ENCODE measurements around the gene CTNND2. TPM values are rescaled to one million over a fixed set of nuclear protein-coding genes. Genes with fewer than 3 reads are reported as not detected.

Gene CTNND2
- polyA plus RNA-seq, 1 experiment = not detected

DNA sequence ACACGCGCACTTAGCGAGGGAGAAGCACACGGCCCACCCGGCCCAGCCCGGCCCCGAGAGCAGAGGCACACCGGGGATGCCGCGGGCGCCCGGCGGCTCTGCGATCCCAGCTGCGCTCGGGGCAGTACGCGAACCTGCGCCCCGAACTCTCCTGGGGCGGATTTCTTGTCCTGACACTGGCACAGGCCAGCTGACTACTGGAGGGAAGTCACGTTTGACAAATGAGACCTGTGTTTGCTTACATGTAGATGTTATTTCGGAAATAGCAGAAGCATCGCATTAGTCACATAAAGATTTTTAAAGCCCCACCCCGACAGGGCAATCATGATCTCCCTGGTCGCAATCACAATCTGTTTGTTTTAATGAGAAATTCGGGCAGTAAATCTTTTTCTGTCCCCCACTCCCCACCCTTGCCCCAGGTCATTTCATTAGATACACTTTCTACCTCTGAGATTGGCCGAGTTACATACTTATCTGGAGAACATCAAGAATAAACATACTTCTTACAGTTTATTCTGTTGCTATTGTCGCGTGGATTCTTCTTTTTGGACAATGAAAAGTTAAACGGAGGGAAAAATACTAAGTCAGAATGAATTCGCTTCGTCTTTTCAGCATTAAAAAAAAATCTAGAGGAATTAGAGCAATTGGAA lies 518.9 kb downstream of the CTNND2 start:
- CTCF ChIA-PET = no interaction called here
- Histone ChIP-seq H3K9me3 (ENCODE audit: control insufficient read depth, insufficient read depth, low read length) (peaks cover 3% of the 10 kb centered on the region; the same call in 1 of the 2 replicates), H3K27ac (ENCODE audit: low read depth, low read length) (no peak overlapping the region), H3K4me3 (ENCODE audit: low read depth, low read length) (no peak overlapping the region), H3K27me3 (ENCODE audit: control insufficient read depth, insufficient read depth, low read length) (peaks cover 9% of the 10 kb centered on the region)
- no peak for DNase-seq (ENCODE audit: low read depth, low spot score)
- POLR2A ChIA-PET = no interaction called here
- TF ChIP-seq, protein P1, sequence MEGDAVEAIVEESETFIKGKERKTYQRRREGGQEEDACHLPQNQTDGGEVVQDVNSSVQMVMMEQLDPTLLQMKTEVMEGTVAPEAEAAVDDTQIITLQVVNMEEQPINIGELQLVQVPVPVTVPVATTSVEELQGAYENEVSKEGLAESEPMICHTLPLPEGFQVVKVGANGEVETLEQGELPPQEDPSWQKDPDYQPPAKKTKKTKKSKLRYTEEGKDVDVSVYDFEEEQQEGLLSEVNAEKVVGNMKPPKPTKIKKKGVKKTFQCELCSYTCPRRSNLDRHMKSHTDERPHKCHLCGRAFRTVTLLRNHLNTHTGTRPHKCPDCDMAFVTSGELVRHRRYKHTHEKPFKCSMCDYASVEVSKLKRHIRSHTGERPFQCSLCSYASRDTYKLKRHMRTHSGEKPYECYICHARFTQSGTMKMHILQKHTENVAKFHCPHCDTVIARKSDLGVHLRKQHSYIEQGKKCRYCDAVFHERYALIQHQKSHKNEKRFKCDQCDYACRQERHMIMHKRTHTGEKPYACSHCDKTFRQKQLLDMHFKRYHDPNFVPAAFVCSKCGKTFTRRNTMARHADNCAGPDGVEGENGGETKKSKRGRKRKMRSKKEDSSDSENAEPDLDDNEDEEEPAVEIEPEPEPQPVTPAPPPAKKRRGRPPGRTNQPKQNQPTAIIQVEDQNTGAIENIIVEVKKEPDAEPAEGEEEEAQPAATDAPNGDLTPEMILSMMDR (IDR thresholded peaks at IDR 0.05; ENCODE audit: low read depth, low read length) = no peak

DNA sequence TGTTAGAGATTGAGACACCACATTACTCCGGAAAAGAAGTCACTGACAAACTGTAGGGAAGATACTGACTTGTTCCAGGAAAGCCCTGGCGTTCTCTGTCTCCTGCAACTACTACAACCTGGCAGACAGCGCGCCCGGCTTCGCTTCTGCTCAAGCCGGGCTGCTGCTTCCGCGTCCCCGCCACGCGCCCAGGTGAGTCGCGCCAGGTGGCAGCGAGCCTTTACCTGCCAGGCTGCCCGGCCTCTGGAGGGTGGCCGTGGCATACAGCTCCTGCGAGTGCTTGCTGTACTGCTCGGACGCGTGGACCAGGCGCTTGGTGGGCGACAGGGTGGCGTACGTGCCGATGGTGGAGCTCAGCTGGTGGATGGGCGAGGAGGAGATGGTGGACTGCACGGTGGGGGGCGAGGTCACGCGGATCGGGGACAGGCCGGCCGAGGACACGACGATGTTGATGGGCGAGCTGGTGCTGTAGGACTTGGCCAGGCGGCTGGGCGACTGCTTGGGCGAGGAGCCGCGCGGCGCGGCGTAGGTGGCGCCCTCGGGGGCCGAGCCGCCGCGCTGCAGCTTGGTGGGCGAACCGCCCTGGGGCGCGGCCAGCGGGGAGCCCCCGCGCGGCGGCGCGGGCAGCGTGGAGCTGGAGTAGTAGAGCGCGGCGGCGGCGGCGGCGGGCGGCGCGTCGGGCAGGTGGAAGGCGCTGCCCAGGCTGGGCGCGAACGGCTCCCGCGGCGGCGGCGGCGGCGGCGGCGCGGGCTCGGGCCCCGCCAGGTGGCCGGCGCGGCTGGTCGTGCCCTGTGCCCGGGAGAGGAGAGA lies 519.6 kb downstream of the CTNND2 start:
- ChIA-PET POLR2A (no interaction called here), CTCF (no interaction called here)
- Histone ChIP-seq H3K27ac (ENCODE audit: low read depth, low read length) (no peak overlapping the region), H3K4me3 (ENCODE audit: low read depth, low read length) (no peak overlapping the region), H3K9me3 (ENCODE audit: control insufficient read depth, insufficient read depth, low read length) (peaks cover 3% of the 10 kb centered on the region; the same call in 1 of the 2 replicates), H3K27me3 (ENCODE audit: control insufficient read depth, insufficient read depth, low read length) (peaks cover 9% of the 10 kb centered on the region)
- no peak for DNase-seq (ENCODE audit: low read depth, low spot score)
- TF ChIP-seq, protein P1 (IDR thresholded peaks at IDR 0.05; ENCODE audit: low read depth, low read length) = no peak

DNA sequence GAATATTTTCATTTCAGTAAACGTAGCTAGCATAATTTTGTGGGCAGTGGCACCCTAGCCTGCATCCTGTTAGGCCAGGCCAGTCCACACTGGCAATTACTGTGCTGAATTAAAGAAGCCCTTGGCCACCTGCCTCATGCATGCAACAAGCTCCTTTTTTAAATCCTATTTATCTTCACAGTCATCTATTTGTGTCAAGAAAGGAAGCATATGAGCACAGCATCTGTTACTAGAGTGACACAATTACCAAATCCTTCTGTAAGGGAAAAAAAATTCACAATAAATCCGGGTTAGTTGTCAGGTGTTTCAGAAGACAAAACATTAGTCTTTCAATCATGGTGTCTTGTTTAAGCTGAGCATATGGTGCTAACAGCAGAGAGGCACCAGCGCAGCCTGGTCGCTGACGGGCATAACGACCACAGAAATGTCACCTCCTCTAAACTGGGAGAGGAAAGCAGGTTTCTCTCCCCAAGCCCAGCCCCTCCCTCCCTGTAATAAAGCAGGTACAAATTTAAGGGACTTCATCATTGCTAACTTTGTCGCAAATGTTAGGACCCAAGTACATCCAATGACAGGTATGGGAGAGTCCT lies 520.6 kb downstream of the CTNND2 start:
- ChIA-PET POLR2A (no interaction called here), CTCF (no interaction called here)
- no peak for DNase-seq (ENCODE audit: low read depth, low spot score)
- Histone ChIP-seq H3K27ac (ENCODE audit: low read depth, low read length) (no peak overlapping the region), H3K9me3 (ENCODE audit: control insufficient read depth, insufficient read depth, low read length) (peaks cover 3% of the 10 kb centered on the region; the same call in 1 of the 2 replicates), H3K27me3 (ENCODE audit: control insufficient read depth, insufficient read depth, low read length) (peaks cover 9% of the 10 kb centered on the region), H3K4me3 (ENCODE audit: low read depth, low read length) (no peak overlapping the region)
- TF ChIP-seq, protein P1 (IDR thresholded peaks at IDR 0.05; ENCODE audit: low read depth, low read length) = no peak

DNA sequence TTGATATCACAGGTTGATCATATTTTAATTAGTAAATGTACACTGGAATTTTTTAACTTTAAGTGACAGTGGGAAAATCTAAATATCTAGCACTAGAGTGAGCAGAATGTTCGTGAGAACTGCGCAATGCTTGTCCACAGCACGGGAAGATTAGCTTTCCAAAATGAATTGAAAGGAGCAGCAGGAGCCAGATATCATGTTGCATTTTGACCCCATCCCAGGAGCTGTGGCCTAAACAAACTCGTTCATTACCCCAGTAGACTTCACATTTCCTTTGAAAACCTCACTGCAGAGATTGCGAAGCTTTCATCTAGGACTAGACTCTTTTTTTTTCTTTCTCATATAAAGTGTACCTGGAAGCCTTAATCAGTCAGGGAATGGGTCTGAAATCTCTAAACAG lies 525.8 kb downstream of the CTNND2 start:
- H3K27ac ChIP-seq (ENCODE audit: low read depth, low read length) = no peak overlapping the region
- DNase-seq (ENCODE audit: low read depth, low spot score) = no peak
- H3K9me3 ChIP-seq (ENCODE audit: control insufficient read depth, insufficient read depth, low read length) = no peaks in the 10 kb centered on the region
- POLR2A ChIA-PET = no interaction called here
- CTCF ChIA-PET = no interaction called here
- TF ChIP-seq, protein P1 (IDR thresholded peaks at IDR 0.05; ENCODE audit: low read depth, low read length) = no peak
- H3K4me3 ChIP-seq (ENCODE audit: low read depth, low read length) = no peak overlapping the region
- H3K27me3 ChIP-seq (ENCODE audit: control insufficient read depth, insufficient read depth, low read length) = no peaks in the 10 kb centered on the region

DNA sequence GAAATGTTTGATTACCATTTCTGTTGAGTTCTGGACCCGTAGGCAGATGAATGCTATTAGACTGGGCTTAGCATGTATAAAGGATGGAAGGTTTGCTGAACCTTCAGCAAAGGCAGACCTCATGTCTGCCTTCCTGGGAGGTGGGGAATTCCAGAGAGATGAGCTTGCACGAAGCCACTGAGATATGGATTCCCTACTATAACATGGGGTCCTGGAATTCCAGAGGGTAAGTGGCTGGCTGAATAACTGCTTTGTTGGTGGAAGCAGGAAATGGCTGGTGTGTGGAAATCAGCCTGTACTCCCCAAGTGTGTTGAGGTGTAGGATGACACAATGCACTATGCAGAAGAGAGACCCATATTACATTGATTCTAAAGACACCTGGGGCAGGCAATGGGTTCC lies 526.4 kb downstream of the CTNND2 start:
- H3K27me3 ChIP-seq (ENCODE audit: control insufficient read depth, insufficient read depth, low read length) = no peaks in the 10 kb centered on the region
- ChIA-PET POLR2A (no interaction called here), CTCF (no interaction called here)
- H3K9me3 ChIP-seq (ENCODE audit: control insufficient read depth, insufficient read depth, low read length) = no peaks in the 10 kb centered on the region; the same call in 1 of the 2 replicates
- H3K27ac ChIP-seq (ENCODE audit: low read depth, low read length) = no peak overlapping the region
- TF ChIP-seq, protein P1 (IDR thresholded peaks at IDR 0.05; ENCODE audit: low read depth, low read length) = no peak
- no peak for DNase-seq (ENCODE audit: low read depth, low spot score)
- no peak overlapping the region for H3K4me3 ChIP-seq (ENCODE audit: low read depth, low read length)
